Nephron (organoid): ENCODE results near the gene PTRHD1.
"Not testable (repeated sequence)": the region's sequence is repeated elsewhere in the genome, so short reads cannot be mapped to it uniquely, and the experiment has no call there.

Experiments
- H3K27ac Mint-ChIP-seq, 3 experiments: 2 replicates each; pipeline ENCODE4 v1.8.0; 2020; ENCODE audit warnings: mixed read lengths in 3 of 3, mild to moderate bottlenecking in 2 of 3, moderate library complexity in 1 of 3
- H3K27me3 Mint-ChIP-seq: 2 replicates; pipeline ENCODE4 v1.8.0; 2021; ENCODE audit warnings: low read depth, mild to moderate bottlenecking, moderate library complexity, mixed read lengths
- H3K36me3 Mint-ChIP-seq: 2 replicates; pipeline ENCODE4 v1.8.0; 2020; ENCODE audit warnings: low read depth, mixed read lengths
- H3K4me1 Mint-ChIP-seq: 2 replicates; pipeline ENCODE4 v1.8.0; 2020; ENCODE audit warnings: mixed read lengths
- H3K4me3 Mint-ChIP-seq, 3 experiments: 2 replicates each; pipeline ENCODE4 v1.8.0; 2020; ENCODE audit warnings: mild to moderate bottlenecking in 3 of 3, mixed read lengths in 3 of 3, moderate library complexity in 2 of 3
- H3K9me3 Mint-ChIP-seq: 2 replicates; pipeline ENCODE4 v1.8.0; 2020; ENCODE audit warnings: mixed read lengths
- CTCF ChIP-seq, 3 experiments: fragments of 200-600 bp; sonication (generic); IDR thresholded peaks; one replicate each; pipeline ENCODE4 v1.5.0; 2021; ENCODE audit warnings: antibody characterized with exemption in 3 of 3; ENCODE audit not compliant: unreplicated experiment in 3 of 3

Gene PTRHD1

GRCh38 chr2:24806661-24807036 is 13.5 kb upstream of the PTRHD1 start:
- peaks cover 34% of the 10 kb centered on the region for H3K9me3 Mint-ChIP-seq
- no peaks in the 10 kb centered on the region for H3K27me3 Mint-ChIP-seq
- no peak for TF ChIP-seq CTCF (IDR thresholded peaks at IDR 0.05; ENCODE audit: unreplicated experiment in 3 of 3)
- H3K36me3 Mint-ChIP-seq: peaks cover 70% of the 10 kb centered on the region
- H3K4me1 Mint-ChIP-seq: no peaks in the 10 kb centered on the region
- no peak overlapping the region for H3K27ac Mint-ChIP-seq
- no peak overlapping the region for H3K4me3 Mint-ChIP-seq

GRCh38 chr2:24805811-24806660 is 12.8 kb upstream of the PTRHD1 start:
- not testable (repeated sequence) for H3K4me3 Mint-ChIP-seq, H3K27ac Mint-ChIP-seq, H3K27me3 Mint-ChIP-seq, H3K4me1 Mint-ChIP-seq
- H3K36me3 Mint-ChIP-seq: peaks cover 76% of the 10 kb centered on the region
- H3K9me3 Mint-ChIP-seq: peaks cover 34% of the 10 kb centered on the region

GRCh38 chr2:24800487-24800886 is 7.3 kb upstream of the PTRHD1 start:
- Mint-ChIP-seq H3K9me3 (peaks cover 43% of the 10 kb centered on the region), H3K36me3 (peaks cover 89% of the 10 kb centered on the region)
- not testable (repeated sequence) for H3K4me1 Mint-ChIP-seq, H3K4me3 Mint-ChIP-seq, H3K27me3 Mint-ChIP-seq, H3K27ac Mint-ChIP-seq

GRCh38 chr2:24797644-24798043 is 4.5 kb upstream of the PTRHD1 start:
- peaks cover 67% of the 10 kb centered on the region for H3K36me3 Mint-ChIP-seq
- no peak for TF ChIP-seq CTCF (IDR thresholded peaks at IDR 0.05; ENCODE audit: unreplicated experiment in 3 of 3)

GRCh38 chr2:24793761-24794435 is 707 bp upstream of the PTRHD1 start:
- Mint-ChIP-seq H3K9me3 (peaks cover 12% of the 10 kb centered on the region), H3K27me3 (no peaks in the 10 kb centered on the region), H3K4me1 (peaks cover 26% of the 10 kb centered on the region), H3K36me3 (peaks cover 38% of the 10 kb centered on the region), H3K27ac (peak overlapping the region; percentile 100), H3K4me3 (peak overlapping the region; percentile 97 to 100 (median 97))
- no peak for TF ChIP-seq CTCF (IDR thresholded peaks at IDR 0.05; ENCODE audit: unreplicated experiment in 3 of 3)

More at GRCh38 chr2:24797644-24798043, 4.5 kb upstream of the PTRHD1 start:
- H3K27ac Mint-ChIP-seq: no peak overlapping the region
- H3K4me1 Mint-ChIP-seq: peaks cover 20% of the 10 kb centered on the region
- H3K4me3 Mint-ChIP-seq: no peak overlapping the region
- H3K27me3 Mint-ChIP-seq: no peaks in the 10 kb centered on the region
- peaks cover 25% of the 10 kb centered on the region for H3K9me3 Mint-ChIP-seq

GRCh38 chr2:24792542-24792873 is 683 bp downstream of the PTRHD1 start:
- Mint-ChIP-seq H3K4me3 (peak overlapping the region; percentile 97 to 100 (median 97)), H3K27ac (peak overlapping the region; percentile 100), H3K36me3 (peaks cover 28% of the 10 kb centered on the region), H3K4me1 (peaks cover 31% of the 10 kb centered on the region), H3K27me3 (no peaks in the 10 kb centered on the region), H3K9me3 (peaks cover 4% of the 10 kb centered on the region)
- no peak for TF ChIP-seq CTCF (IDR thresholded peaks at IDR 0.05; ENCODE audit: unreplicated experiment in 3 of 3)

- no peak for TF ChIP-seq CTCF (IDR thresholded peaks at IDR 0.05; ENCODE audit: unreplicated experiment in 3 of 3)
- Mint-ChIP-seq H3K9me3 (no peaks in the 10 kb centered on the region), H3K36me3 (peaks cover 17% of the 10 kb centered on the region), H3K27ac (peak overlapping the region in 1 of 3 experiments; percentile 50), H3K4me3 (no peak overlapping the region), H3K27me3 (no peaks in the 10 kb centered on the region), H3K4me1 (peaks cover 33% of the 10 kb centered on the region)
Measured at GRCh38 chr2:24791452-24791851, 1.7 kb downstream of the PTRHD1 start.
